H1 (cell line): ENCODE measurements around the gene GOLGA1. TPM values are rescaled to one million over a fixed set of nuclear protein-coding genes. Genes with fewer than 3 reads are reported as not detected.
A peak's percentile ranks its signal among the peaks of the same experiment; 100 is the strongest.

Source experiments
- CTCF ChIA-PET: fragments of 300-600 bp; sonication (Branson Sonifier 250); formaldehyde crosslinking; loops from one replicate; lab custom pipeline; 2021; ENCODE audit not compliant: partially characterized antibody; lab: Charles Lee
- POLR2A ChIA-PET: fragments of 300-600 bp; sonication (Branson Sonifier 250); formaldehyde crosslinking; loops from one replicate; lab custom pipeline; 2021; ENCODE audit warnings: inconsistent platforms; ENCODE audit not compliant: partially characterized antibody; lab: Charles Lee
- DNase-seq, 2 experiments: peaks; one replicate each; pipeline versions ENCODE4 v3.0.0 to v3.0.0-alpha.2; 2010 to 2022; ENCODE audit warnings: low spot score in 2 of 2, low read depth in 1 of 2, mixed read lengths in 1 of 2
- FAIRE-seq: peaks from 2 replicates; lab custom pipeline; 2011; peaks lifted over from hg19 to GRCh38; lab: Jason Lieb, UNC
- H2AFZ ChIP-seq: 2 replicates; pipeline ENCODE4 v1.8.1; 2012; ENCODE audit warnings: low read length, inconsistent platforms
- H2AK5ac ChIP-seq: 2 replicates; pipeline ENCODE4 v1.6.1; 2013; ENCODE audit warnings: low read depth, low read length
- H2BK120ac ChIP-seq: replicated peaks from 2 replicates; pipeline ENCODE3; 2013; ENCODE audit warnings: low read depth, low read length, inconsistent platforms
- H2BK12ac ChIP-seq: 2 replicates; pipeline ENCODE4 v1.6.1; 2013; ENCODE audit warnings: low read depth, low read length
- H2BK15ac ChIP-seq: 2 replicates; pipeline ENCODE4 v1.6.1; 2013; ENCODE audit warnings: low read length
- H2BK20ac ChIP-seq: 2 replicates; pipeline ENCODE4 v1.6.1; 2013; ENCODE audit warnings: low read length
- H2BK5ac ChIP-seq: 2 replicates; pipeline ENCODE4 v1.6.1; 2013; ENCODE audit warnings: low read depth, low read length
- H3K14ac ChIP-seq: 2 replicates; pipeline ENCODE4 v1.6.1; 2013; ENCODE audit warnings: inconsistent platforms; ENCODE audit not compliant: insufficient read length
- H3K18ac ChIP-seq: 2 replicates; pipeline ENCODE4 v1.6.1; 2013; ENCODE audit warnings: low read length; ENCODE audit errors: extremely low read depth
- H3K23ac ChIP-seq: 2 replicates; pipeline ENCODE4 v1.6.1; 2013; ENCODE audit warnings: inconsistent platforms; ENCODE audit not compliant: insufficient read length
- H3K23me2 ChIP-seq: 2 replicates; pipeline ENCODE4 v1.6.1; 2013; ENCODE audit warnings: low read depth, low read length
- H3K27ac ChIP-seq: 2 replicates; pipeline ENCODE4 v1.6.1; 2011; ENCODE audit warnings: low read depth, low read length, inconsistent platforms
- H3K27me3 ChIP-seq, 4 experiments: replicated peaks in 1 of 4; 1 replicate in 1 of 4; 2 replicates in 3 of 4; pipeline versions ENCODE4 v1.6.1 to v1.8.1; 2011 to 2013; ENCODE audit warnings: low read length in 3 of 4, mild to moderate bottlenecking in 3 of 4, inconsistent platforms in 2 of 4, mixed read lengths in 2 of 4, moderate library complexity in 1 of 4; ENCODE audit not compliant: control insufficient read depth in 3 of 4, insufficient read depth in 3 of 4; ENCODE audit errors: extremely low read depth in 1 of 4
- H3K36me3 ChIP-seq, 4 experiments: 2 replicates each; pipeline versions ENCODE4 v1.6.1 to v1.8.1; 2011 to 2013; ENCODE audit warnings: mild to moderate bottlenecking in 4 of 4, low read length in 3 of 4, moderate library complexity in 2 of 4, control low read depth in 1 of 4, inconsistent platforms in 1 of 4; ENCODE audit not compliant: insufficient read depth in 4 of 4, control insufficient read depth in 2 of 4
- H3K4ac ChIP-seq: replicated peaks from 2 replicates; pipeline ENCODE3; 2013; ENCODE audit warnings: low read length, low read depth, mixed read lengths, inconsistent platforms; ENCODE audit not compliant: insufficient read length
- H3K4me1 ChIP-seq, 4 experiments: replicated peaks in 1 of 4; 1 replicate in 1 of 4; 2 replicates in 3 of 4; pipeline versions ENCODE4 v1.6.1 to v1.8.1; 2011 to 2013; ENCODE audit warnings: low read length in 3 of 4, inconsistent platforms in 2 of 4, mixed read lengths in 1 of 4; ENCODE audit not compliant: insufficient read depth in 4 of 4, control insufficient read depth in 3 of 4
- H3K4me2 ChIP-seq, 2 experiments: 2 replicates each; pipeline versions ENCODE4 v1.6.1 to v1.8.1; 2011 to 2013; ENCODE audit warnings: low read depth in 2 of 2, low read length in 2 of 2, control low read depth in 1 of 2, inconsistent platforms in 1 of 2, mild to moderate bottlenecking in 1 of 2; ENCODE audit not compliant: insufficient read depth in 1 of 2
- H3K4me3 ChIP-seq, 4 experiments: fragments of 200-600, 300-600 bp in 1 of 4; sonication (generic), shearing (Covaris generic), sonication (Bioruptor Twin) in 1 of 4; 2 replicates each; pipeline versions ENCODE4 v1.5.1 to v1.8.1; 2011 to 2016; ENCODE audit warnings: low read length in 4 of 4, low read depth in 3 of 4, control low read depth in 2 of 4, inconsistent platforms in 2 of 4, mild to moderate bottlenecking in 2 of 4, mixed read lengths in 1 of 4, moderate library complexity in 1 of 4; ENCODE audit not compliant: insufficient read depth in 2 of 4; ENCODE audit errors: extremely low read depth in 1 of 4
- H3K56ac ChIP-seq: replicated peaks from 2 replicates; pipeline ENCODE3; 2013; ENCODE audit warnings: low read depth, mild to moderate bottlenecking, mixed read lengths, low read length, inconsistent platforms; ENCODE audit not compliant: insufficient read length
- H3K79me1 ChIP-seq: 2 replicates; pipeline ENCODE4 v1.6.1; 2013; ENCODE audit warnings: low read depth, low read length, control low read depth
- H3K79me2 ChIP-seq, 2 experiments: 2 replicates each; pipeline versions ENCODE4 v1.6.1 to v1.8.1; 2012 to 2013; ENCODE audit warnings: low read length in 2 of 2, mild to moderate bottlenecking in 2 of 2, inconsistent platforms in 1 of 2; ENCODE audit not compliant: insufficient read depth in 2 of 2, control insufficient read depth in 1 of 2
- H3K9ac ChIP-seq, 4 experiments: replicated peaks in 1 of 4; 1 replicate in 1 of 4; 2 replicates in 3 of 4; pipeline versions ENCODE4 v1.6.1 to v1.8.1; 2011 to 2013; ENCODE audit warnings: low read depth in 3 of 4, low read length in 3 of 4, control low read depth in 2 of 4, mild to moderate bottlenecking in 2 of 4, moderate library complexity in 2 of 4, inconsistent platforms in 1 of 4; ENCODE audit errors: extremely low read depth in 1 of 4
- H3K9me3 ChIP-seq, 2 experiments: 2 replicates each; pipeline versions ENCODE4 v1.6.1 to v1.8.1; 2012 to 2013; ENCODE audit warnings: mild to moderate bottlenecking in 2 of 2, moderate library complexity in 2 of 2, control low read depth in 1 of 2, inconsistent platforms in 1 of 2, low read depth in 1 of 2, low read length in 1 of 2, mixed read lengths in 1 of 2; ENCODE audit not compliant: insufficient read depth in 2 of 2
- H4K20me1 ChIP-seq, 2 experiments: replicated peaks in 1 of 2; 2 replicates each; pipeline versions ENCODE3 to v1.8.1; 2011 to 2013; ENCODE audit warnings: inconsistent platforms in 2 of 2, low read length in 2 of 2, mild to moderate bottlenecking in 1 of 2; ENCODE audit not compliant: insufficient read depth in 2 of 2, control insufficient read depth in 1 of 2
- H4K5ac ChIP-seq: 2 replicates; pipeline ENCODE4 v1.6.1; 2013; ENCODE audit warnings: low read length, low read depth, mixed read lengths, inconsistent platforms; ENCODE audit not compliant: insufficient read length
- H4K8ac ChIP-seq: 2 replicates; pipeline ENCODE4 v1.8.0; 2013; ENCODE audit warnings: mild to moderate bottlenecking, moderate library complexity, low read length, inconsistent platforms; ENCODE audit not compliant: insufficient read depth; ENCODE audit errors: extremely low read depth
- H4K91ac ChIP-seq: replicated peaks from 2 replicates; pipeline ENCODE3; 2013; ENCODE audit warnings: low read length, mixed read lengths, inconsistent platforms; ENCODE audit not compliant: insufficient read length
- ASH2L ChIP-seq: fragments of 200-600, 300-600 bp; sonication (generic); IDR thresholded peaks from one replicate; pipeline ENCODE4 v1.7.1; 2017; ENCODE audit warnings: low read length
- ATF3 ChIP-seq: IDR thresholded peaks from 2 replicates; pipeline ENCODE4 v1.6.1; 2011; ENCODE audit warnings: low read depth, mild to moderate bottlenecking, low read length; ENCODE audit not compliant: insufficient read depth
- BACH1 ChIP-seq: IDR thresholded peaks from 2 replicates; pipeline ENCODE4 v1.6.1; 2012; ENCODE audit warnings: low read length, improper control_type of control experiment
- KDM1A ChIP-seq: fragments of 200-600, 300-600 bp; sonication (generic); IDR thresholded peaks from 2 replicates; pipeline ENCODE4 v1.7.1; 2016; ENCODE audit warnings: mild to moderate bottlenecking, low read length, borderline replicate concordance
- KDM5A ChIP-seq: fragments of 200-600 bp; IDR thresholded peaks from 2 replicates; pipeline ENCODE4 v1.7.1; 2012; ENCODE audit warnings: mild to moderate bottlenecking, low read length, inconsistent platforms, mixed read lengths
- PHF8 ChIP-seq: fragments of 200-600 bp; sonication (generic); conservative IDR thresholded peaks from 2 replicates; pipeline ENCODE4 v1.7.1; 2012; ENCODE audit warnings: low read depth, mild to moderate bottlenecking, inconsistent platforms, low read length, moderate library complexity
- RAD21 ChIP-seq, 2 experiments: IDR thresholded peaks in 1 of 2; conservative IDR thresholded peaks in 1 of 2; 2 replicates each; pipeline ENCODE4 v1.6.1; 2011; ENCODE audit warnings: low read depth in 2 of 2, low read length in 2 of 2, improper control_type of control experiment in 1 of 2, inconsistent platforms in 1 of 2, mild to moderate bottlenecking in 1 of 2, moderate library complexity in 1 of 2
- RNF2 ChIP-seq: fragments of 200-900, 300-1000 bp; sonication (generic); IDR thresholded peaks from 2 replicates; pipeline ENCODE4 v1.7.1; 2016; ENCODE audit warnings: borderline replicate concordance, low read depth, mild to moderate bottlenecking, antibody characterized with exemption, low read length; ENCODE audit not compliant: poor library complexity, severe bottlenecking; ENCODE audit errors: missing control alignments
- YY1 ChIP-seq: IDR thresholded peaks from 2 replicates; pipeline ENCODE4 v1.6.1; 2011; ENCODE audit warnings: low read depth, mild to moderate bottlenecking, low read length
- WGBS, 2 experiments: shearing (Covaris generic) in 1 of 2; methylation state at CpG; one replicate each; pipeline versions ENCODE4 v1.1.6 to v1.1.7; 2013 to 2015; ENCODE audit warnings: low lambda C conversion rate in 2 of 2, mixed read lengths in 2 of 2, inconsistent platforms in 1 of 2, low coverage in 1 of 2, missing lambda C conversion rate in 1 of 2; ENCODE audit not compliant: insufficient replicate concordance in 2 of 2, insufficient coverage in 1 of 2, insufficient read length in 1 of 2; ENCODE audit errors: extremely low coverage in 1 of 2, missing lambda C conversion rate in 1 of 2; 5-methylcytosine and 5-hydroxymethylcytosine counted together
- polyA plus RNA-seq, 7 experiments: library from polyadenylated mRNA; depleted of rRNA in 3 of 7; stranded (reverse) in 5 of 7; unstranded in 2 of 7; fragments of >200 nt in 5 of 7; fragments of 200-250 nt in 2 of 7; gene quantifications; 1 replicate in 5 of 7; 2 replicates in 1 of 7; 4 replicates in 1 of 7; pipeline versions ENCODE4 v1.2.1 to v1.2.3, GENCODE V29; 2011 to 2013; ENCODE audit warnings: missing spikeins in 2 of 7, mixed read lengths in 2 of 7
- total RNA-seq: library from RNA; stranded (reverse); fragmentation: NEBNext Ultra II Directional; extraction: Animal tissue kit (Norgen Biotek cat#: 25700); gene quantifications from 2 replicates; pipeline ENCODE4 v1.2.1, GENCODE V29; 2021

GOLGA1 gene
- total and polyA plus RNA-seq, 2 of the 8 experiments (the other 6 are each of a cell fraction or from before 2014, with no cell fraction given), result 4.8 to 6.5 TPM

- ChIA-PET CTCF (interaction anchor here (0.6 to 42.1 kb wide), 52 partner anchors 9 to 503 kb away, joined by 3 to 1529 read pairs (median 5); partner anchors contain the start of genes ARPC5L, GAPVD1, NR6A1 and OLFML2A), POLR2A (interaction anchor here (0.7 to 25.5 kb wide), 13 partner anchors 8 to 78 kb away, joined by 3 to 573 read pairs (median 4); partner anchors contain the start of genes ARPC5L, NR6A1, OLFML2A and RPL35)
- no peak within 1 kb of the TSS for H2AK5ac ChIP-seq
- H3K4ac ChIP-seq, result no peak within 1 kb of the TSS
- no peaks in the 10 kb centered on the region for H3K79me1 ChIP-seq
- H3K36me3 ChIP-seq, result peaks cover 9 to 14% (median 10%) of the 10 kb centered on the region in 4 experiments
- no peaks in the 10 kb centered on the region for H3K27me3 ChIP-seq
- H3K27ac ChIP-seq, result no peak within 1 kb of the TSS
- H2AFZ ChIP-seq, result peak within 1 kb of the TSS; percentile 87; the same call in 1 of the 2 replicates
- H3K4me3 ChIP-seq, result peak within 1 kb of the TSS; percentile 25 to 61 (median 48)
- peak within 1 kb of the TSS; percentile 46; the same call in 1 of the 2 replicates for H2BK15ac ChIP-seq
- H2BK20ac ChIP-seq, result 0 out of 2 replicates have a peak within 1 kb of the TSS, but pooled peaks have one; percentile 80
- peak within 1 kb of the TSS; percentile 50; the same call in 1 of the 2 replicates for H2BK12ac ChIP-seq
- H4K5ac ChIP-seq, result no peak within 1 kb of the TSS
- no peak within 1 kb of the TSS; the same call in 1 of the 2 replicates for H2BK5ac ChIP-seq
- no peaks in the 10 kb centered on the region; the same call in 1 of the 2 replicates for H3K23me2 ChIP-seq
- H4K20me1 ChIP-seq, result peaks cover 11 to 17% of the 10 kb centered on the region in 2 experiments
- peak within 1 kb of the TSS; percentile 29 for H4K91ac ChIP-seq
- DNase-seq, result peak in 1 of 2 experiments; percentile 92
- no peak for FAIRE-seq
- WGBS, 2 experiments, result 5% methylated on average over 42 of the region's 51 CpGs; no CpG with 5 or more reads in 1 of the 2 experiments
- no peaks in the 10 kb centered on the region for H3K9me3 ChIP-seq
- no peak within 1 kb of the TSS for H2BK120ac ChIP-seq
- H3K79me2 ChIP-seq, result no peaks in the 10 kb centered on the region
- 0 out of 7 replicates have a peak, but pooled peaks cover 0 to 3% (median under 1%) of the 10 kb centered on the region in 4 experiments for H3K4me1 ChIP-seq
- H3K14ac ChIP-seq, result no peak within 1 kb of the TSS
- H4K8ac ChIP-seq, result peak within 1 kb of the TSS; percentile 59; the same call in 1 of the 2 replicates
- no peak within 1 kb of the TSS for H3K56ac ChIP-seq
- H3K9ac ChIP-seq, result peak within 1 kb of the TSS in 1 of 4 experiments; percentile 16; a peak in 2 of 7 replicates
- H3K23ac ChIP-seq, result no peak within 1 kb of the TSS
- peak within 1 kb of the TSS; percentile 4 to 88; a peak in 3 of 4 replicates for H3K4me2 ChIP-seq
- H3K18ac ChIP-seq, result no peak within 1 kb of the TSS; the same call in 1 of the 2 replicates
- TF ChIP-seq YY1, result peak; percentile 57; the same call in 1 of the 2 replicates
- peak; percentile 66; the same call in 1 of the 2 replicates for TF ChIP-seq BACH1
- no peak; the same call in 1 of the 2 replicates for TF ChIP-seq PHF8
- TF ChIP-seq RNF2, result no peak
- TF ChIP-seq RAD21 (IDR thresholded peaks at IDR 0.05 in 1 of 2, conservative IDR thresholded peaks at IDR 0.05 in 1 of 2; ENCODE audit: low read depth in 2 of 2, low read length in 2 of 2), result peak; percentile 74 to 77
- peak; percentile 95 for TF ChIP-seq KDM5A
- peak; percentile 46 for TF ChIP-seq ASH2L
- TF ChIP-seq ATF3, result no peak
- TF ChIP-seq KDM1A, result peak; percentile 93
Measured at GRCh38 chr9:124852829-124853531, 87.9 kb downstream of the GOLGA1 start, which contains the start of gene WDR38. WDR38 (plus strand) TSS chr9:124853460; CDS start chr9:124853532, 72 bp downstream.
